GM12878 (cell line): ENCODE measurements around the gene DACH1. TPM values are rescaled to one million over a fixed set of nuclear protein-coding genes. Genes with fewer than 3 reads are reported as not detected.

ENCODE experiments used
- ATAC-seq: fragments of 200-7000 bp; cut with Tn5 transposase; 3 replicates; pipeline ENCODE4 v1.9.1; 2020; ENCODE audit warnings: mild to moderate bottlenecking, moderate library complexity
- BruUV-seq: library from RNA; stranded (reverse); fragments of 400-500 nt; replicated peaks from 2 replicates; lab custom pipeline; 2021; lab: Mats Ljungman, UMichigan
- CTCF ChIA-PET: fragments of 300-600 bp; sonication (Branson Sonifier 250); formaldehyde crosslinking; extraction: SDS; loops from one replicate; lab custom pipeline; 2021; ENCODE audit warnings: inconsistent platforms; lab: Yijun Ruan, JAX
- POLR2A ChIA-PET: fragments of 350-600 bp; formaldehyde crosslinking; extraction: SDS; loops from one replicate; lab custom pipeline; 2021; ENCODE audit warnings: inconsistent platforms; lab: Charles Lee
- RAD21 ChIA-PET: fragments of 300-600 bp; sonication (Branson Sonifier 250); formaldehyde crosslinking; loops from one replicate; lab custom pipeline; 2023; ENCODE audit warnings: antibody characterized with exemption; ENCODE audit not compliant: unreplicated experiment; lab: Charles Lee
- SMC1A ChIA-PET: fragments of 300-600 bp; sonication (Branson Sonifier 250); formaldehyde crosslinking; loops from one replicate; lab custom pipeline; 2023; ENCODE audit not compliant: unreplicated experiment, uncharacterized antibody; lab: Charles Lee
- DNase-seq: peaks from one replicate; pipeline ENCODE4 v3.0.0-alpha.2; 2011; ENCODE audit warnings: low read depth, low spot score
- FAIRE-seq: peaks from 3 replicates; lab custom pipeline; 2011; peaks lifted over from hg19 to GRCh38; lab: Jason Lieb, UNC
- H2AFZ ChIP-seq: 2 replicates; pipeline ENCODE4 v1.6.0; 2011; ENCODE audit warnings: low read depth, low read length, control low read depth; ENCODE audit not compliant: control insufficient read depth
- H3K27ac ChIP-seq: 2 replicates; pipeline ENCODE4 v1.5.1; 2011; ENCODE audit warnings: control low read depth; ENCODE audit not compliant: control insufficient read depth, insufficient read depth
- H3K27me3 ChIP-seq, 2 experiments: replicated peaks in 1 of 2; 2 replicates each; pipeline versions ENCODE4 v1.6.0 to v1.6.1; 2011; ENCODE audit warnings: low read length in 1 of 2; ENCODE audit not compliant: control insufficient read depth in 2 of 2, insufficient read depth in 2 of 2
- H3K36me3 ChIP-seq, 2 experiments: 2 replicates each; pipeline ENCODE4 v1.5.1; 2011; ENCODE audit warnings: low read length in 1 of 2; ENCODE audit not compliant: control insufficient read depth in 2 of 2, insufficient read depth in 2 of 2
- H3K4me1 ChIP-seq: 2 replicates; pipeline ENCODE4 v1.6.1; 2011; ENCODE audit warnings: mild to moderate bottlenecking, low read length, moderate library complexity, mixed read lengths; ENCODE audit not compliant: control insufficient read depth, insufficient read depth
- H3K4me2 ChIP-seq: 2 replicates; pipeline ENCODE4 v1.6.0; 2011; ENCODE audit warnings: control low read depth; ENCODE audit not compliant: control insufficient read depth, insufficient read depth
- H3K4me3 ChIP-seq: fragments of 200-600 bp; sonication (generic); 2 replicates; pipeline ENCODE4 v1.5.1; 2016
- H3K79me2 ChIP-seq: 2 replicates; pipeline ENCODE4 v1.6.0; 2011; ENCODE audit warnings: low read length; ENCODE audit not compliant: control insufficient read depth, insufficient read depth
- H3K9ac ChIP-seq: 2 replicates; pipeline ENCODE4 v1.8.0; 2011; ENCODE audit warnings: low read length, control low read depth, mixed read lengths; ENCODE audit not compliant: control insufficient read depth, insufficient read depth
- H3K9me3 ChIP-seq: replicated peaks from 3 replicates; pipeline ENCODE4 v1.5.1; 2011; ENCODE audit warnings: mild to moderate bottlenecking, low read length; ENCODE audit not compliant: control insufficient read depth, insufficient read depth
- H4K20me1 ChIP-seq: 2 replicates; pipeline ENCODE4 v1.6.0; 2011; ENCODE audit not compliant: control insufficient read depth, insufficient read depth
- ASH2L ChIP-seq: fragments of 300-600, 200-600 bp; sonication (generic); IDR thresholded peaks from 2 replicates; pipeline ENCODE4 v1.6.1; 2017; ENCODE audit warnings: low read depth, mild to moderate bottlenecking, borderline replicate concordance
- BHLHE40 ChIP-seq, 2 experiments: fragments of 450-650 bp in 1 of 2; IDR thresholded peaks; 2 replicates each; pipeline ENCODE4 v1.6.1; 2011 to 2017; ENCODE audit warnings: low read depth in 2 of 2, borderline replicate concordance in 1 of 2, improper control_type of control experiment in 1 of 2, low read length in 1 of 2, mild to moderate bottlenecking in 1 of 2
- CHD4 ChIP-seq: fragments of 200-600 bp; sonication (generic); IDR thresholded peaks from 2 replicates; pipeline ENCODE4 v1.6.1; 2016; ENCODE audit warnings: mild to moderate bottlenecking
- CREB1 ChIP-seq: IDR thresholded peaks from 2 replicates; pipeline ENCODE4 v1.6.1; 2012; ENCODE audit warnings: low read depth, mild to moderate bottlenecking, inconsistent platforms
- EGR1 ChIP-seq, 2 experiments: IDR thresholded peaks; 1 replicate in 1 of 2; 2 replicates in 1 of 2; pipeline ENCODE4 v1.6.1; 2011 to 2012; ENCODE audit warnings: low read depth in 2 of 2, low read length in 2 of 2, borderline replicate concordance in 1 of 2, mild to moderate bottlenecking in 1 of 2, moderate library complexity in 1 of 2
- GATAD2B ChIP-seq: fragments of 450-650 bp; conservative IDR thresholded peaks from 2 replicates; pipeline ENCODE4 v1.6.1; 2017; ENCODE audit warnings: low read depth, mild to moderate bottlenecking, moderate library complexity
- HCFC1 ChIP-seq: fragments of 150-350 bp; IDR thresholded peaks from 2 replicates; pipeline ENCODE4 v1.6.1; 2014; ENCODE audit warnings: low read length
- HDGF ChIP-seq: fragments of 450-650 bp; IDR thresholded peaks from 2 replicates; pipeline ENCODE4 v1.6.1; 2016; ENCODE audit warnings: antibody characterized with exemption
- JUNB ChIP-seq: IDR thresholded peaks from 2 replicates; pipeline ENCODE4 v1.6.1; 2016; ENCODE audit warnings: antibody characterized with exemption, mild to moderate bottlenecking
- NKRF ChIP-seq: fragments of 450-650 bp; conservative IDR thresholded peaks from 2 replicates; pipeline ENCODE4 v1.6.1; 2017; ENCODE audit warnings: mild to moderate bottlenecking, moderate library complexity
- RFX5 ChIP-seq: IDR thresholded peaks from 2 replicates; pipeline ENCODE4 v1.6.1; 2011; ENCODE audit warnings: low read depth, low read length, improper control_type of control experiment
- SMARCA5 ChIP-seq: fragments of 450-650 bp; IDR thresholded peaks from 2 replicates; pipeline ENCODE4 v1.6.1; 2017; ENCODE audit warnings: mild to moderate bottlenecking
- SUZ12 ChIP-seq: fragments of 200-600 bp; sonication (generic); IDR thresholded peaks from one replicate; pipeline ENCODE4 v1.6.1; 2018; ENCODE audit warnings: antibody characterized with exemption, mild to moderate bottlenecking; ENCODE audit not compliant: unreplicated experiment
- TCF7 ChIP-seq: IDR thresholded peaks from 2 replicates; pipeline ENCODE4 v1.6.1; 2014; ENCODE audit warnings: antibody characterized with exemption, borderline replicate concordance
- USF1 ChIP-seq: IDR thresholded peaks from 2 replicates; pipeline ENCODE4 v1.6.1; 2011; ENCODE audit warnings: borderline replicate concordance, low read depth, mild to moderate bottlenecking, moderate library complexity, mixed read lengths, low read length; ENCODE audit not compliant: insufficient read depth; ENCODE audit errors: extremely low read length
- ZNF592 ChIP-seq: fragments of 450-650 bp; IDR thresholded peaks from 2 replicates; pipeline ENCODE4 v1.6.1; 2017; ENCODE audit warnings: mild to moderate bottlenecking, moderate library complexity
- WGBS: methylation state at CpG from one replicate; pipeline ENCODE4 v1.1.6; 2016; ENCODE audit warnings: low lambda C conversion rate; ENCODE audit not compliant: insufficient replicate concordance, insufficient coverage; ENCODE audit errors: missing lambda C conversion rate; 5-methylcytosine and 5-hydroxymethylcytosine counted together
- in situ Hi-C: fragments of 300-500 bp; cut with MboI; formaldehyde crosslinking; loops from 9 replicates; pipeline ENCODE4 v1.14.3; 2018; ENCODE audit warnings: mixed read lengths
- intact Hi-C: fragments of 100-400 bp; cut with micrococcal nuclease; formaldehyde crosslinking; loops from one replicate; pipeline ENCODE4 v1.14.2; 2022; ENCODE audit not compliant: unreplicated experiment
- polyA plus RNA-seq, 11 experiments: library from polyadenylated mRNA; depleted of rRNA in 4 of 11; unstranded in 6 of 11; stranded (reverse) in 5 of 11; fragments of >200 nt; fragmentation: Nextera tagmentation in 4 of 11; fragmentation: Illumina TruSeq in 1 of 11; extraction: Ambion mirVana in 4 of 11; extraction: Trizol in 1 of 11; gene quantifications; 1 replicate in 1 of 11; 2 replicates in 10 of 11; pipeline versions ENCODE4 v1.2.1 to v1.2.3, GENCODE V29; 2011 to 2016; ENCODE audit warnings: inconsistent platforms in 2 of 11, missing spikeins in 2 of 11, low read depth in 1 of 11
- total RNA-seq, 4 experiments: library from RNA; depleted of rRNA in 3 of 4; stranded (reverse); fragments of >200 nt in 3 of 4; fragmentation: Illumina TruSeq in 1 of 4; extraction: Trizol in 1 of 4; gene quantifications; 2 replicates each; pipeline versions ENCODE4 v1.2.1 to v1.2.3, GENCODE V29; 2013 to 2021
- TF ChIP-seq, protein P1 (sequence below): IDR thresholded peaks from 2 replicates; pipeline ENCODE4 v1.6.1; 2011; ENCODE audit warnings: mild to moderate bottlenecking, low read depth, low read length, moderate library complexity; ENCODE audit not compliant: insufficient replicate concordance

Gene DACH1
- total and polyA plus RNA-seq, 10 of the 15 experiments (the other 5 are each of a cell fraction or from before 2014, with no cell fraction given): 0.05 TPM; not detected in 9

DNA sequence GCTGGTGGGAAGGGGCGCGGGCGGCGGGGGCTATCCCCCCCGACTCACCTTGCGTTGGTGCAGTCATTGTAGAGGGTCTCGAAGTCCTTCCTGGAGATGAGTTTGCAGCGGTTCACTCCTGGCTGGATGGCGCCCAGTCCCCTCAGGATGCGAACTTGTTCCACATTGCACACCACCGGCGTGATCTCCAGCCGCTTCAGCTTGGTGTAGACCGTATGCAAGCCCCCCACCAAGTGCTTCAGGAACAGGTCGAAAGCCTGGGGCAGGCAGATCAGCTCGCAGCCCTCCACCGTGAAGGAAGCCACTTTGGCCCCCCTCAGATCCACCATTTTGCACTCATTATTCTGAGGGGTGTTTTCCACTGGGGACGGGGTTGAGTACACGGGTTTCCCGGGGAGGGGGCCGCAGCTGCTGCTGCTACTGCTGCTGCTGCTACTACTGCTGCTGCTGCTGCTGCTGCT lies 1.1 kb downstream of the DACH1 start:
- Histone ChIP-seq H2AFZ (no peak overlapping the region), H3K4me3 (peak overlapping the region; percentile 22; the same call in 1 of the 2 replicates), H4K20me1 (no peaks in the 10 kb centered on the region), H3K9ac (no peak overlapping the region), H3K36me3 (no peaks in the 10 kb centered on the region), H3K27ac (no peak overlapping the region), H3K4me1 (no peaks in the 10 kb centered on the region), H3K27me3 (peaks cover 8% of the 10 kb centered on the region in 2 experiments), H3K79me2 (no peaks in the 10 kb centered on the region), H3K4me2 (peak overlapping the region; percentile 79; the same call in 1 of the 2 replicates), H3K9me3 (no peaks in the 10 kb centered on the region)
- intact Hi-C loops: no loop called here
- POLR2A ChIA-PET: no interaction called here
- 25% methylated on average over 13 of the region's 21 CpGs for WGBS
- in situ Hi-C loops: no loop called here
- SMC1A ChIA-PET: no interaction called here
- CTCF ChIA-PET: no interaction called here
- DNase-seq (no peak), ATAC-seq (no peak), FAIRE-seq (no peak)
- RAD21 ChIA-PET: no interaction called here
- BruUV-seq: no TSS peak
- TF ChIP-seq ZNF592 (no peak), HCFC1 (no peak), NKRF (no peak), HDGF (no peak), BHLHE40 (IDR thresholded peaks at IDR 0.05; ENCODE audit: borderline replicate concordance in 1 of 2, low read depth in 2 of 2, low read length in 1 of 2) (no peak), CREB1 (no peak), JUNB (no peak), TCF7 (no peak), ASH2L (no peak), SUZ12 (no peak), EGR1 (IDR thresholded peaks at IDR 0.05; ENCODE audit: borderline replicate concordance in 1 of 2, low read depth in 2 of 2, low read length in 2 of 2) (no peak), SMARCA5 (no peak), CHD4 (no peak), RFX5 (no peak), USF1 (no peak), GATAD2B (no peak)
- TF ChIP-seq, protein P1, sequence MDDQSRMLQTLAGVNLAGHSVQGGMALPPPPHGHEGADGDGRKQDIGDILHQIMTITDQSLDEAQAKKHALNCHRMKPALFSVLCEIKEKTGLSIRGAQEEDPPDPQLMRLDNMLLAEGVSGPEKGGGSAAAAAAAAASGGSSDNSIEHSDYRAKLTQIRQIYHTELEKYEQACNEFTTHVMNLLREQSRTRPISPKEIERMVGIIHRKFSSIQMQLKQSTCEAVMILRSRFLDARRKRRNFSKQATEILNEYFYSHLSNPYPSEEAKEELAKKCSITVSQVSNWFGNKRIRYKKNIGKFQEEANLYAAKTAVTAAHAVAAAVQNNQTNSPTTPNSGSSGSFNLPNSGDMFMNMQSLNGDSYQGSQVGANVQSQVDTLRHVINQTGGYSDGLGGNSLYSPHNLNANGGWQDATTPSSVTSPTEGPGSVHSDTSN: no peak
